ENCODE results near the gene GLYATL3. TPM values are rescaled to one million over a fixed set of nuclear protein-coding genes. Genes with fewer than 3 reads are reported as not detected.
"Not testable (repeated sequence)": the region's sequence is repeated elsewhere in the genome, so short reads cannot be mapped to it uniquely, and the experiment has no call there.

GLYATL3 gene
- total RNA-seq, 1 donor from 2014 or later: not detected

DNA sequence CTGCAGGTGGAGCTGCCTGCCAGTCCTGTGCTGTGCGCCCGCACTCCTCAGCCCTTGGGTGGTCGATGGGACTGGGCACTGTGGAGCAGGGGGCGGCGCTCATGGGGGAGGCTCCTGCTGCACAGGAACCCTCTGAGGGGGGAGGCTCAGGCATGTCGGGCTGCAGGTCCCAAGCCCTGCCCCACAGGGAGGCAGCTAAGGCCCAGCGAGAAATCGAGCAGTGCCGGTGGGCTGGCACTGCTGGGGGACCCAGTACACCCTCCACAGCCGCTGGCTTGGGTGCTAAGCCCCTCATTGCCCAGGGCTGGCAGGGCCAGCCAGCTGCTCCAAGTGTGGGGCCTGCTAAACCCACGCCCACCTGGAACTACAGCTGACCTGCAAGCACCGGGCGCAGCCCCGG, 16.3 kb upstream of the GLYATL3 start:
- H3K36me3 Mint-ChIP-seq (ENCODE audit: low read depth): peaks cover 18% of the 10 kb centered on the region
- DNase-seq; H3K4me3 Mint-ChIP-seq; H3K27ac Mint-ChIP-seq; intact Hi-C loops (cut with micrococcal nuclease); H3K9me3 Mint-ChIP-seq; H3K4me1 Mint-ChIP-seq; H3K27me3 Mint-ChIP-seq: not testable (repeated sequence)

GRCh38 chr6:49490633-49491032, 9.1 kb upstream of the GLYATL3 start:
- Mint-ChIP-seq H3K36me3 (ENCODE audit: low read depth) (peaks cover 16% of the 10 kb centered on the region), H3K4me1 (no peaks in the 10 kb centered on the region), H3K27me3 (no peaks in the 10 kb centered on the region), H3K9me3 (no peaks in the 10 kb centered on the region), H3K4me3 (no peak overlapping the region), H3K27ac (no peak overlapping the region)
- intact Hi-C loops (cut with micrococcal nuclease): no loop called here
- no peak for DNase-seq

- DNase-seq: no peak
- Mint-ChIP-seq H3K9me3 (no peaks in the 10 kb centered on the region), H3K27me3 (no peaks in the 10 kb centered on the region), H3K4me3 (no peak overlapping the region), H3K36me3 (ENCODE audit: low read depth) (peaks cover 6% of the 10 kb centered on the region), H3K4me1 (no peaks in the 10 kb centered on the region), H3K27ac (no peak overlapping the region)
- intact Hi-C loops (cut with micrococcal nuclease): no loop called here
Measured at GRCh38 chr6:49497304-49497703, 2.4 kb upstream of the GLYATL3 start.

DNA sequence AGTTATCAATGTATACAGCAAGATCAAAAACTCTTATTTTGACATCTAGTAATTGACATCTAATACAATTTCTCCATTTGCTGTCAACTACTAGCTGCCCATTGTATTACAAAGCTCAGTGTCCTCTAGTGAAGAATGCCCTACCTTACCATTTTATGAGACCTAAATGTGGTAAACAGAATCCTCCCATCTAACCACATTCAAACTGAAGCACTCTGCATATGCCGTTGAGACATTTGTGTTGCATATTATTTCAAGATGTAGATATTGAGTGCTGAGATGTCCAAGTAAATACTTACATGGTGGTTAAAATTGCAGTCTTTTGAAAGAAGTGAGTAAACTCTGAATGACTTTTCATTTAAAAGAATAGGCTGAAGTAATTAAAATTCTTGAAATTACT, 597 bp upstream of the GLYATL3 start:
- Mint-ChIP-seq H3K4me1 (no peaks in the 10 kb centered on the region), H3K4me3 (no peak overlapping the region), H3K27ac (no peak overlapping the region), H3K36me3 (ENCODE audit: low read depth) (peaks cover 3% of the 10 kb centered on the region), H3K27me3 (peaks cover 3% of the 10 kb centered on the region), H3K9me3 (no peaks in the 10 kb centered on the region)
- DNase-seq: no peak
- intact Hi-C loops (cut with micrococcal nuclease): no loop called here

DNA sequence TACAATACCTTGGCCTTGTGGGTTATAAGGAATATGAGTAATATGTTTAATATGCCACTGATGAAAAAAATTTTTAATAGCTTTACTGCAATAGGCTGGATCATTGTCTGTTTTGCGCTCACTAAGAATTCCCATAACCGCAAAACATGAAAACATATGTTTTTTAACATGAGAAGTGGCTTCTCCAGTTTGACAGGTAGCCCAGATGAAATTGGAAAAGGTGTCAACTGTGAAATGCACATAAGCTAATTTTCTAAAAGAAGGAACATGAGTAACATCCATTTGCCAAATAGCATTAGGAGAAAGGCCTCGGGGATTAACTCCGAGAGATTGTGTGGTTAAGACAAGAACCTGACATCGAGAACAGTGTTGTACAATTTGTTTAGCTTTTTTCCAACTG, 4.9 kb downstream of the GLYATL3 start:
- Mint-ChIP-seq H3K27me3 (peaks cover 7% of the 10 kb centered on the region), H3K4me1 (no peaks in the 10 kb centered on the region), H3K4me3 (no peak overlapping the region), H3K36me3 (ENCODE audit: low read depth) (no peaks in the 10 kb centered on the region), H3K27ac (no peak overlapping the region), H3K9me3 (no peaks in the 10 kb centered on the region)
- no peak for DNase-seq
- intact Hi-C loops (cut with micrococcal nuclease): no loop called here

DNA sequence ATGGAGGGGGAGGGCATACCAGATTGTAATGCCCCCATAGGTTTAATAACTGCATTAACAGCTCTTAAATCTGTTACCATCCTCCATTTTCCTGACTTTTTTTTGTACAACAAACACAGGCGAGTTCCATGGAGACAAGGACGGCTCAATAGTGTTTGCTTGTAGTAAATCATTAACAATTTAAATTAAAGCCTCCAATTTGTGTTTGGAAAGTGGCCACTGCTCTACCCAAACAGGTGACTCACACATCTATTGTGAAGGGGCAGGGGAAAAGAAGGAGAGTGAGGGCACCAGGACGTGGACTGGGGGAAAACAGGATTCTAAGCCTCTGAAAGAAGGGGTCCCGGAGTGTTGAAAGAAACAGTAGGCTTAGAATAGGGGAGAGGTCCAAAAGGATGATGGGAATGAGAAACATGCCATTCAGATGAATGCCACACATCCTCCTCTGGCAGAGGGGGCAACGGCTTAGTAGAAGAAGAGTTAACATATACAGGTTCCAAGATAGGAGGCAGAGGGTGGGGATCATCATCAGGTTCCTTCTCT, 6.9 kb downstream of the GLYATL3 start:
- H3K4me3 Mint-ChIP-seq: no peak overlapping the region
- DNase-seq: no peak
- H3K9me3 Mint-ChIP-seq: no peaks in the 10 kb centered on the region
- H3K27me3 Mint-ChIP-seq: peaks cover 11% of the 10 kb centered on the region
- H3K27ac Mint-ChIP-seq: no peak overlapping the region
- no peaks in the 10 kb centered on the region for H3K4me1 Mint-ChIP-seq
- H3K36me3 Mint-ChIP-seq (ENCODE audit: low read depth): no peaks in the 10 kb centered on the region
- intact Hi-C loops (cut with micrococcal nuclease): no loop called here

GRCh38 chr6:49509342-49509741, 9.6 kb downstream of the GLYATL3 start:
- DNase-seq: no peak
- no peak overlapping the region for H3K27ac Mint-ChIP-seq
- H3K4me1 Mint-ChIP-seq: no peaks in the 10 kb centered on the region
- no peaks in the 10 kb centered on the region for H3K36me3 Mint-ChIP-seq (ENCODE audit: low read depth)
- intact Hi-C loops (cut with micrococcal nuclease): no loop called here
- no peak overlapping the region for H3K4me3 Mint-ChIP-seq
- H3K9me3 Mint-ChIP-seq: no peaks in the 10 kb centered on the region
- H3K27me3 Mint-ChIP-seq: peaks cover 20% of the 10 kb centered on the region

GRCh38 chr6:49513153-49513989, 13.6 kb downstream of the GLYATL3 start:
- H3K36me3 Mint-ChIP-seq (ENCODE audit: low read depth): no peaks in the 10 kb centered on the region
- H3K9me3 Mint-ChIP-seq: no peaks in the 10 kb centered on the region
- intact Hi-C loops (cut with micrococcal nuclease): no loop called here
- no peaks in the 10 kb centered on the region for H3K4me1 Mint-ChIP-seq
- DNase-seq: no peak
- H3K27ac Mint-ChIP-seq: no peak overlapping the region
- no peak overlapping the region for H3K4me3 Mint-ChIP-seq
- peaks cover 21% of the 10 kb centered on the region for H3K27me3 Mint-ChIP-seq

- intact Hi-C loops (cut with micrococcal nuclease): no loop called here
- H3K9me3 Mint-ChIP-seq: no peaks in the 10 kb centered on the region
- no peak overlapping the region for H3K4me3 Mint-ChIP-seq
- DNase-seq: no peak
- H3K27ac Mint-ChIP-seq: no peak overlapping the region
- no peaks in the 10 kb centered on the region for H3K4me1 Mint-ChIP-seq
- peaks cover 21% of the 10 kb centered on the region for H3K27me3 Mint-ChIP-seq
- H3K36me3 Mint-ChIP-seq (ENCODE audit: low read depth): no peaks in the 10 kb centered on the region
Measured at GRCh38 chr6:49514571-49515484, 15.1 kb downstream of the GLYATL3 start.

DNA sequence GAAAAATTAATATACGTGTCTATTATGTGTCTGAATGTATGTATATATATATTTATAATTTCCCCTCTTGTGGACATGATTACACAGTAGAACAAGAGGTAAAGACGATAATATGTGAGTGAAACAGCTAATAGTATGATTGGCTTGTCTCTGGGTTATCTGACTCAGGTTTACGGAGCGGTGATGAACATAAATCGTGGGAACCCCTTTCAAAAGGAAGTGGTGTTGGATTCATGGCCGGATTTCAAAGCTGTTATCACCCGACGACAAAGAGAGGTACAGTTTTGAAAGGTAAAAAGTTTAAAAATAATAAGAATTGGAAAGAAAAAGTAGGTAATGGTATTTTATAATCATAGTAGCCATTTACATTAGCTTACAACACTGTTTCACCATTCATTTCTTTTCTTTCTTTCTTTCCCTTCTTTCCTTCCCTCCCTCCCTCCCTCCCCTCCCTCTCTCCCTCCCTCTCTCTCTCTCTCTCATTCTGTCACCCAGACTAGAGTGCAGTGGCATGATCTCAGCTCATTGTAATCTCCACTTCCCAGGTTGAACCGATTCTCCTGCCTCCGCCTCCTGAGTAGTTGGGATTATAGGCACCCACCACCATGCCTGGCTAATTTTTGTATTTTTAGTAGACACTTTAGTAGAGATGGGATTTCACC, 15.9 kb downstream of the GLYATL3 start:
- Mint-ChIP-seq H3K27ac (no peak overlapping the region), H3K36me3 (ENCODE audit: low read depth) (no peaks in the 10 kb centered on the region), H3K4me1 (no peaks in the 10 kb centered on the region), H3K27me3 (peaks cover 21% of the 10 kb centered on the region), H3K9me3 (no peaks in the 10 kb centered on the region), H3K4me3 (no peak overlapping the region)
- intact Hi-C loops (cut with micrococcal nuclease): no loop called here
- DNase-seq: no peak

DNA sequence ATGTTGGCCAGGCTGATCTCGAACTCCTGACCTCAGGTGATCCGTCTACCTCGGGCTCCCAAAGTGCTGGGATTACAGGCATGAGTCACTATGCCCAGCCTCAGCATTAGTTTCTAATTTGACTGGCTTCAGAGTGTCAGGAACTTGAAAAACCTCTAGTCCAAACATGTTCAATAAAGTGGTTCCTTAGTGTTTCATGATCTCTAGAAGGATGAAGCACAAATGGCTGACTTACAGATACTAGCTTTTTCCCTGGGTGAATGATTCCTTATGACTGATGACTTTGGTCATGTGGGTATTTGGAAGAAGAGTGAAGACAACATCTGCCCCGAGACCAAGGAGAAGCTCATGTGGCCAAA, 16.4 kb downstream of the GLYATL3 start:
- peaks cover 21% of the 10 kb centered on the region for H3K27me3 Mint-ChIP-seq
- DNase-seq: no peak
- intact Hi-C loops (cut with micrococcal nuclease): no loop called here
- H3K4me1 Mint-ChIP-seq: no peaks in the 10 kb centered on the region
- no peaks in the 10 kb centered on the region for H3K9me3 Mint-ChIP-seq
- H3K36me3 Mint-ChIP-seq (ENCODE audit: low read depth): no peaks in the 10 kb centered on the region
- H3K4me3 Mint-ChIP-seq: no peak overlapping the region
- H3K27ac Mint-ChIP-seq: no peak overlapping the region

- H3K4me1 Mint-ChIP-seq: no peaks in the 10 kb centered on the region
- H3K4me3 Mint-ChIP-seq: no peak overlapping the region
- no peaks in the 10 kb centered on the region for H3K36me3 Mint-ChIP-seq (ENCODE audit: low read depth)
- H3K27me3 Mint-ChIP-seq: peaks cover 15% of the 10 kb centered on the region
- DNase-seq: no peak
- H3K9me3 Mint-ChIP-seq: no peaks in the 10 kb centered on the region
- intact Hi-C loops (cut with micrococcal nuclease): no loop called here
- no peak overlapping the region for H3K27ac Mint-ChIP-seq
Measured at GRCh38 chr6:49517919-49518318, 18.2 kb downstream of the GLYATL3 start.

DNA sequence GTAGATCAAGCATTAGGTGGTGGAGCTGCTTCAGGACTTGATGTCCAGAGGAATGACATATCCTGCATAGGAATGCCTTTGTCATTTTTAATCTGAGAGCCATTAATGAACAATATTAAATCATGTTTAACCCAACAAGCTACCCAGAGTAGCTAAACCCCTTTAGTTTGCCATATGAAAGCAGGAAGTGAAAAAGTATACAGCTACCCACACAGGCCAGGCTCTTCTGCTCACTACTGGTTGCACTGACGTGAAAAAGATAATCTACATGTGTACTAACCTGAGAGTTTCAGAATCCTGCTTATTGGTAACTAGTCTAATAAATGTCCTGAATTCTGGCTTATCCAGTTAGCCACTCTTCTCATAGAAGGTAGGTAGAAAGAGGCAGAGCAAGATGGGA, 19.9 kb downstream of the GLYATL3 start:
- Mint-ChIP-seq H3K4me1 (no peaks in the 10 kb centered on the region), H3K4me3 (no peak overlapping the region), H3K27me3 (peaks cover 6% of the 10 kb centered on the region), H3K36me3 (ENCODE audit: low read depth) (no peaks in the 10 kb centered on the region), H3K27ac (no peak overlapping the region), H3K9me3 (no peaks in the 10 kb centered on the region)
- DNase-seq: no peak
- intact Hi-C loops (cut with micrococcal nuclease): no loop called here

Data from activated CD4-positive, alpha-beta T cell treated with anti-CD3 and anti-CD28 coated beads, Interleukin-2, amount 10 ng/mL, durations not matched to agents 24 days and 14 days (primary cell).